ENCODE results near the gene ARHGAP26. TPM values are rescaled to one million over a fixed set of nuclear protein-coding genes. Genes with fewer than 3 reads are reported as not detected.

Gene ARHGAP26
- total and polyA plus RNA-seq, 5 donors from 2014 or later = 2.8 to 40.5 (median 5.4) TPM

DNA sequence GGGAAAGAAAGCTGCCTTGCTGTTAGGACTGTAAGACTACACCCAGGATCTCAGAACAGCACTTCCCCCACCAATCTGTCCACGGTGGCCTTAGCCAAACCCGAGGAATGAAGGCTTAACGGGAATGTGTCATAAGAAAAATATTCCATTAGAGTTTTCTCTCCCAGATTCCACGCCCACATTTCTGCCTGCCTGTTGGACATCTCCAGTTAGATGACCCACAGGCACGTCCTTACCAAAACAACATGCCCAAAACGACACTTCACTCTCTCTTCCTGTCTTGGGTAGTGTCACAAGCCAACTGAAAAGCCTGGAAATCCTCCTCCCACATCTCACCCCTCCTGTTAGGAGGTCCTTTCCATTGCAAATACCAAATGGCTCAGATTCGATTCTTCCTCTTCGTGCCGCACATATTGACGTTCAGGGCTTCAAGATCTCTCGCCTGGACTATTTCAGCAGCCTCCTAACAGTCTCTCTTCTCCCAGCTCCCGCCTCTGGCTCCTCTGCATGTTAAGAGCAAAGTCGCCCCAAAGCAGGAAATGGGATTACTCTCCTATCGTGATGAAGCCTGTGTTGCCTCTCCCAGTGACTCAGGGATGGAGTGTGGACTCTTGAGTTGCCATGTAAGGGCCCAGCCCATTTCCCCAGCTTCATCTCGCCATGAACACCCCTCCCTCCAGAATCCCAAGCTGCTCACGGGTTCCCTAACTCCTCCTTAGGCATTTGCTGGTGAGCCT is 474.0 kb downstream of the ARHGAP26 start:
- no peak for ATAC-seq (ENCODE audit: low read depth in 2 of 2)
- peaks cover 0 to 7% (median 0%) of the 10 kb centered on the region in 7 donors for H3K9me3 Mint-ChIP-seq
- no peak overlapping the region for H3K4me3 Mint-ChIP-seq

DNA sequence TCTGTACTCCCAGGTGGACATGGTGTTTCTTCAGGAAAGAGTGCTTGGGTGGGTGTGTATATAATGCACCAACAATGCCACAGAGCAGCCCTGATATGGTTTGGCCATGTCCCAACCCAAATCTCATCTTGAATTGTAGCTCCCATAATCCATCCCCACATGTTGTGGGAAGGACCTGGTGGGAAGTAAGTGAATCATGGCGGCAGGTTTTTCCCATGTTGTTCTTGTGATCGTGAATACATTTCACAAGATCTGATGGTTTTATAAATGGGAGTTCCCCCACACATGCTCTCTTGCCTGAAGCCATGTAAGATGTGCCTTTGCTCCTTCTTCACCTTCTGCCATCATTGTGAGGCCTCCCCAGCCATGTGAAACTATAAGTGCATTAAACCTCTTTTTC is 474.8 kb downstream of the ARHGAP26 start:
- H3K27ac Mint-ChIP-seq = peak overlapping the region in 1 of 3 donors; percentile 3
- H3K4me3 Mint-ChIP-seq = no peak overlapping the region
- no peaks in the 10 kb centered on the region for H3K36me3 Mint-ChIP-seq

More for the DNA sequence above, 474.0 kb downstream of the ARHGAP26 start:
- Mint-ChIP-seq H3K36me3 (no peaks in the 10 kb centered on the region), H3K27ac (peak overlapping the region in 1 of 3 donors; percentile 12), H3K27me3 (no peaks in the 10 kb centered on the region), H3K4me1 (no peaks in the 10 kb centered on the region)
- Histone ChIP-seq H3K9me3 (ENCODE audit: control insufficient read depth in 2 of 2, low read length in 2 of 2) (no peaks in the 10 kb centered on the region), H3K27me3 (ENCODE audit: control insufficient read depth, insufficient read depth, low read length) (no peaks in the 10 kb centered on the region), H3K27ac (ENCODE audit: insufficient read depth, low read length, poor library complexity, severe bottlenecking) (no peak overlapping the region), H3K4me1 (ENCODE audit: control insufficient read depth, insufficient read depth, low read length, poor library complexity, severe bottlenecking) (no peaks in the 10 kb centered on the region), H3K36me3 (ENCODE audit: control insufficient read depth, insufficient read depth, low read length) (no peaks in the 10 kb centered on the region), H3K4me3 (ENCODE audit: low read depth, low read length) (no peak overlapping the region)
- no peak for DNase-seq

DNA sequence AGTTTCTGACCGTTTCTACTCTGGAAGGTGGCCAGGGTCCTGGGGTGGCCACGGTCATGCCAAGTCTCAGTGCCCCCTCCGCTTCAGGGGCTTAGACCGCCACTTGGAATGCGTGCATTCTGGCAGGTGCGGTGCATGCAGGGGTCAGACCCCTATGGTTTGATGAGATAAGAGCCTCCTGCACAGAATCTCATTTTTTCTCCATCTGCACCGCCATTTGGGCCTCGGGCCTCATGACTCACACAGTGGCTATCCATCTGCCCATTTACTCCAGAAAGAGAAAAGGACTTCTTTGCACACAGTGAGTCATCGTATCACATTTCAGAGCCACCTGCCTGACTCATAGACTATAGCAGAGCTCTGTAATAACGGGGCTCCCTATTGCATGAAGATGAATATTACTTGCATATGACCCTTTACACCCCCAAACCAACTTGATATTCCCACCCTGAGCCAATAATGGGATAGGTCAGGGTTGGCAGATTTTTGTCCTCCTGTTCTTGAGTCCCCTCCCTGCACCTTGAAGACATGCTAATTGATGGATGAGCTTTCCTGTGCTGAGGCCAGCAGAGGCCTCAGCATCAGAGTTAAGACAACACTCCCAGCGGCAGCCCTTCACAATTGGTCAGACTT is 475.9 kb downstream of the ARHGAP26 start:
- Mint-ChIP-seq H3K27ac (no peak overlapping the region), H3K4me3 (no peak overlapping the region), H3K36me3 (no peaks in the 10 kb centered on the region), H3K27me3 (no peaks in the 10 kb centered on the region), H3K9me3 (peaks cover 0 to 7% (median 0%) of the 10 kb centered on the region in 7 donors), H3K4me1 (no peaks in the 10 kb centered on the region)
- ATAC-seq (ENCODE audit: low read depth in 2 of 2) = no peak
- Histone ChIP-seq H3K4me1 (ENCODE audit: control insufficient read depth, insufficient read depth, low read length, poor library complexity, severe bottlenecking) (no peaks in the 10 kb centered on the region), H3K27ac (ENCODE audit: insufficient read depth, low read length, poor library complexity, severe bottlenecking) (no peak overlapping the region), H3K27me3 (ENCODE audit: control insufficient read depth, insufficient read depth, low read length) (no peaks in the 10 kb centered on the region), H3K4me3 (ENCODE audit: low read depth, low read length) (no peak overlapping the region), H3K36me3 (ENCODE audit: control insufficient read depth, insufficient read depth, low read length) (no peaks in the 10 kb centered on the region), H3K9me3 (ENCODE audit: control insufficient read depth in 2 of 2, low read length in 2 of 2) (no peaks in the 10 kb centered on the region)
- no peak for DNase-seq

More for the DNA sequence above, 474.8 kb downstream of the ARHGAP26 start:
- Histone ChIP-seq H3K9me3 (ENCODE audit: control insufficient read depth in 2 of 2, low read length in 2 of 2) (no peaks in the 10 kb centered on the region), H3K36me3 (ENCODE audit: control insufficient read depth, insufficient read depth, low read length) (no peaks in the 10 kb centered on the region), H3K27ac (ENCODE audit: insufficient read depth, low read length, poor library complexity, severe bottlenecking) (no peak overlapping the region), H3K4me1 (ENCODE audit: control insufficient read depth, insufficient read depth, low read length, poor library complexity, severe bottlenecking) (no peaks in the 10 kb centered on the region), H3K4me3 (ENCODE audit: low read depth, low read length) (no peak overlapping the region), H3K27me3 (ENCODE audit: control insufficient read depth, insufficient read depth, low read length) (no peaks in the 10 kb centered on the region)
- no peaks in the 10 kb centered on the region for H3K4me1 Mint-ChIP-seq
- H3K9me3 Mint-ChIP-seq = peaks cover 0 to 7% (median 0%) of the 10 kb centered on the region in 7 donors
- H3K27me3 Mint-ChIP-seq = no peaks in the 10 kb centered on the region
- ATAC-seq (ENCODE audit: low read depth in 2 of 2) (no peak), DNase-seq (no peak)

DNA sequence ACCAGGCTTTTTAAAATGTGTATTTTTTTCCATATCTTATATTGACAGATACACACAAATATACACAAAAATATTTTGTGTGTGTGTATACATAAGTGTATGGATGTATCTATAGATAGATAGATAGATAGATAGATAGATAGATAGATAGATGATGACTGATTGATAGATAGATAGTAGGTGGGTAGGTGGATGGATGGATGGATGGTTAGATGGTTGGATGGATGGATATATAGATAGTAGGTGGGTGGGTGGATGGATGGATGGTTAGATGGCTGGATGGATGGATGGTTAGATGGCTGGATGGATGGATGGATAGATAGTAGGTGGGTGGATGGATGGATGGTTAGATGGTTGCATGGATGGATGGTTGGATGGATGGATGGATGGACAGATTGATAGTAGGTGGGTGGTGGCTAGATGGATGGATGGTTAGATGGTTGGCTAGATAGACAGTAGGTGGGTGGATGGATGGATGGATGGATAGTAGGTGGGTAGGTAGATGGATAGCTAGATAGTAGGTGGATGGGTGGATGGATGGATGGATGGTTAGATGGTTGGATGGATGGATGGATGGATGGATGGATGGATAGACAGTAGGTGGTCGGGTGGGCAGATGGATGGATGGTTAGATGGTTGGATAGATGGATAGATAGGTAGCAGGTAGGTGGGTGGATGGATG is 477.1 kb downstream of the ARHGAP26 start:
- Histone ChIP-seq H3K4me3 (ENCODE audit: low read depth, low read length) (no peak overlapping the region), H3K4me1 (ENCODE audit: control insufficient read depth, insufficient read depth, low read length, poor library complexity, severe bottlenecking) (no peaks in the 10 kb centered on the region), H3K27ac (ENCODE audit: insufficient read depth, low read length, poor library complexity, severe bottlenecking) (no peak overlapping the region), H3K27me3 (ENCODE audit: control insufficient read depth, insufficient read depth, low read length) (no peaks in the 10 kb centered on the region), H3K36me3 (ENCODE audit: control insufficient read depth, insufficient read depth, low read length) (no peaks in the 10 kb centered on the region), H3K9me3 (ENCODE audit: control insufficient read depth in 2 of 2, low read length in 2 of 2) (no peaks in the 10 kb centered on the region)
- Mint-ChIP-seq H3K36me3 (no peaks in the 10 kb centered on the region), H3K27ac (no peak overlapping the region), H3K27me3 (no peaks in the 10 kb centered on the region), H3K9me3 (peaks cover 0 to 7% (median 0%) of the 10 kb centered on the region in 7 donors), H3K4me3 (no peak overlapping the region), H3K4me1 (no peaks in the 10 kb centered on the region)
- DNase-seq = no peak
- no peak for ATAC-seq (ENCODE audit: low read depth in 2 of 2)

DNA sequence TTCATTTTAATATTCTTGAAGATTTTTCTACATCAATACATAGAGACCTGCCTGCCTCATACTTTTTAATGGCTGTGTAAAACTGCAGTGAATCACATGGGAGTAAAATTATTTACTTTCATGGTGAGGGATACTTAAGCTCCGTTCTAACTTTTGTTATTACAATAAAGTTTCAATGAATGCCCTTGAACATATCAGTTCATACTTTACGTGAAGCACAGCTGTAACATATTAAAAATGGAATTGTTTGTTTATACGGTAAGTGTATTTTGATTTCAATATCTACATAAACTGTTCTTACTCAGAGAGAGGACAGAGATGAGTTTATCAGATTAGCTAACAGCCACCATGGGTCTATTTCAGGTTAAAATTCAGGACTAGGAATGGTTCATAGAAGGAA is 478.2 kb downstream of the ARHGAP26 start:
- Histone ChIP-seq H3K4me3 (ENCODE audit: low read depth, low read length) (no peak overlapping the region), H3K27me3 (ENCODE audit: control insufficient read depth, insufficient read depth, low read length) (no peaks in the 10 kb centered on the region), H3K36me3 (ENCODE audit: control insufficient read depth, insufficient read depth, low read length) (no peaks in the 10 kb centered on the region), H3K27ac (ENCODE audit: insufficient read depth, low read length, poor library complexity, severe bottlenecking) (no peak overlapping the region), H3K9me3 (ENCODE audit: control insufficient read depth in 2 of 2, low read length in 2 of 2) (no peaks in the 10 kb centered on the region), H3K4me1 (ENCODE audit: control insufficient read depth, insufficient read depth, low read length, poor library complexity, severe bottlenecking) (no peaks in the 10 kb centered on the region)
- Mint-ChIP-seq H3K4me1 (no peaks in the 10 kb centered on the region), H3K4me3 (no peak overlapping the region), H3K27ac (no peak overlapping the region), H3K27me3 (peaks cover 3% of the 10 kb centered on the region), H3K36me3 (no peaks in the 10 kb centered on the region), H3K9me3 (peaks cover 0 to 7% (median 0%) of the 10 kb centered on the region in 7 donors)
- DNase-seq = no peak
- no peak for ATAC-seq (ENCODE audit: low read depth in 2 of 2)

DNA sequence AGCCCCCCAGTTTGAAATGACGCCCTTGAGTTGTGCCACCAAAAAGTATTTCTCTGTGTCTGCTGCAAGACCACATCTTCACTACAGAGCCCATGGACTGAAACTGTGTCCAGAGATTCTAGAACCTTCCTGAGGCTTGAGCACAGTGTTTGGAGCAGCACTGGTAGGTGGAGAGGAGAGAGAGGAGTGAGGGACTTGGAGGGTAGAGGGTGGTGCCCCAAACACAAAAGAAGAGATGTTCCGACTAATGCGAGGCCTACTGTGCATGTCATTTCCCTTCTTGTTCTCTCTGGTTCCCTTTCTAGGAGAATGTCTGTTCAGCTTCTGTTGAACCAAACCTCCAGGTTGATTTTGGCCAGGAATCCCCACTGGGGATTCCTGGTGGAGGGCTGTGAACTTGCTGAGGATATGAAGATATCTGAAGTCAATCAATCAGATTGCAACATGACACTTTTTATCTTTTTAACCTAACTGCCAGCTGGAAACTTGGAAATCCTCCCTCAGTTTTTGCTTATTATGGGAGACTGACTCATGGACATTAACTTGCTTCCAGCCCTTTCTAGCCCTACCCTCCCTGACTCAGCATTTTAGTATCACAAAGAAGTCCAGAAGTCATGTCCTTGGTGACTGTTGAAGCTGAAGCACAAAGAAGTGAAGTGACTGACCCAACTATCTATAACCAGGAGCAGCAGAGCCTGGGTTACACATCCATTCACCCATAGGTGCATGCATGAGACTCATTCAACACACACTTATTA is 478.8 kb downstream of the ARHGAP26 start:
- Histone ChIP-seq H3K9me3 (ENCODE audit: control insufficient read depth in 2 of 2, low read length in 2 of 2) (no peaks in the 10 kb centered on the region), H3K4me3 (ENCODE audit: low read depth, low read length) (no peak overlapping the region), H3K27ac (ENCODE audit: insufficient read depth, low read length, poor library complexity, severe bottlenecking) (no peak overlapping the region), H3K27me3 (ENCODE audit: control insufficient read depth, insufficient read depth, low read length) (no peaks in the 10 kb centered on the region), H3K36me3 (ENCODE audit: control insufficient read depth, insufficient read depth, low read length) (no peaks in the 10 kb centered on the region), H3K4me1 (ENCODE audit: control insufficient read depth, insufficient read depth, low read length, poor library complexity, severe bottlenecking) (no peaks in the 10 kb centered on the region)
- H3K4me1 Mint-ChIP-seq = no peaks in the 10 kb centered on the region
- H3K4me3 Mint-ChIP-seq = no peak overlapping the region
- DNase-seq (no peak), ATAC-seq (ENCODE audit: low read depth in 2 of 2) (no peak)
- H3K27me3 Mint-ChIP-seq = peaks cover 5% of the 10 kb centered on the region
- peaks cover 0 to 7% (median 0%) of the 10 kb centered on the region in 7 donors for H3K9me3 Mint-ChIP-seq
- H3K36me3 Mint-ChIP-seq = no peaks in the 10 kb centered on the region
- H3K27ac Mint-ChIP-seq = no peak overlapping the region

DNA sequence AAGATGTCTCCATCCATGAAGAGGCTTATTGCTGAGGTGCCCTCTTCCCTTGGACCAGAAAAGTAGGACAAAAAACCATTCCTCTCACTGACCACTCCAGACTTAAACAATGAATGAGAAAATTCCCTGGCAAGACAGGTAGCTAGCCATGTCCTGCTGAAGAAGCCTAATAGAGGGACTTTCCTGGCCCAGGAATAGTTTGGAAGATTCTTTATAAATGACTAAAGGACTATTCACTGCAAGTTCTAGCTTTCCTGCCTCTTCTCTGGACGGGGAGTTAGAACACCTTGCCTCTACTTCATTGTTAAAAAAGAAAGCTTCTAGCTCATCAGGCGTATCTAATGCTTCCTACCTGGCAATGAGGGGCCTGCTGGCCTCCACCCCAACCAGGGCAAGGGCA is 479.7 kb downstream of the ARHGAP26 start:
- no peak overlapping the region for H3K4me3 Mint-ChIP-seq
- H3K27ac ChIP-seq (ENCODE audit: insufficient read depth, low read length, poor library complexity, severe bottlenecking) = no peak overlapping the region
- no peaks in the 10 kb centered on the region for H3K4me1 Mint-ChIP-seq
- DNase-seq (no peak), ATAC-seq (ENCODE audit: low read depth in 2 of 2) (no peak)
- no peaks in the 10 kb centered on the region for H3K36me3 ChIP-seq (ENCODE audit: control insufficient read depth, insufficient read depth, low read length)
- H3K36me3 Mint-ChIP-seq = no peaks in the 10 kb centered on the region
- peaks cover 0 to 7% (median 0%) of the 10 kb centered on the region in 7 donors for H3K9me3 Mint-ChIP-seq
- H3K27ac Mint-ChIP-seq = no peak overlapping the region
- no peaks in the 10 kb centered on the region for H3K27me3 ChIP-seq (ENCODE audit: control insufficient read depth, insufficient read depth, low read length)
- peaks cover 5% of the 10 kb centered on the region for H3K27me3 Mint-ChIP-seq
- no peak overlapping the region for H3K4me3 ChIP-seq (ENCODE audit: low read depth, low read length)
- no peaks in the 10 kb centered on the region for H3K9me3 ChIP-seq (ENCODE audit: control insufficient read depth in 2 of 2, low read length in 2 of 2)
- H3K4me1 ChIP-seq (ENCODE audit: control insufficient read depth, insufficient read depth, low read length, poor library complexity, severe bottlenecking) = no peaks in the 10 kb centered on the region
